ENCODE results near the gene FAM89A.

DNA sequence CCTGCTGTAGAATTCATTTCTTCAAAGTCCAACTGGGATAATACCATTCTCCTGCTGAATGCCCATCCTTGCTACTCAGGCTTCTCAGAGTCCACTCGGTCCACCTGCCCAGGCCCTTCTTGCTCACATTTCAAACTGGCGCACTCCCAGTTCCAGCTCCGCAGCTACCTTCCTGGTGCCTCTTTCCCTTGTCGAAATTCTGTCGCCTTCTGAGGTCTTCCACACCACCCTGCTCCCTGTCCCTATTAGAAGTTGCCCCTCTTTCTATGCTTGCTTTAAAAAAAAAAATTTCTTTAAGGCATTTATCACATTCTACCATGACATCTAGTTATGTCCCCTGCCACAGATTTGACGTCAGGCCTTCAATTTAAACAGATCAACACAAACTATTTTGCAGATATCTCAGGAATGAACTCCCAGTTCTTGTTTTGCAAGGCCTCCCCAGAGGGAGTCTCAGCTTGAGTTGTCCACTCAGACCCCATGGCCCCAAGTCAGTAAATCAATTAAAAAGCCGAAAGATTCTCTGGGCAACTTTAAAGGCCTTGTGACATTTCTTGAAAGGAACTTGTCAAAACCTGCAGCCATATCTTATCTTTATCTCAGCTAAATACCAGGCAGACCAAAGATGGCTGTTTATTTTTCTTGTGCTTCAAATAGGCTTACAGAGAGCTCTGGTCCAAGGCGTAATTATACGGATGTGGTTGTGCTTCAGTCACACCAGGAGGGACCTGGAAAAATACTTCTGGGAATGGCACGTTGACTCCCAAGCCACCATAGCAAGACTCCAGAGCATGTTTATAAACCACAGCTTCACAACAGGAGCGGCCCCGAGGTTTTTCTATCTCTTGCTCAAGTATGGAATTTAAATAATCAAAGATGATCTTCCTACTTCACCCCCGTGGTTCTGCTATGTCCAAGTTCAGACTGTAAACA lies 2.2 kb downstream of the FAM89A start:
- TF ChIP-seq, protein P1, sequence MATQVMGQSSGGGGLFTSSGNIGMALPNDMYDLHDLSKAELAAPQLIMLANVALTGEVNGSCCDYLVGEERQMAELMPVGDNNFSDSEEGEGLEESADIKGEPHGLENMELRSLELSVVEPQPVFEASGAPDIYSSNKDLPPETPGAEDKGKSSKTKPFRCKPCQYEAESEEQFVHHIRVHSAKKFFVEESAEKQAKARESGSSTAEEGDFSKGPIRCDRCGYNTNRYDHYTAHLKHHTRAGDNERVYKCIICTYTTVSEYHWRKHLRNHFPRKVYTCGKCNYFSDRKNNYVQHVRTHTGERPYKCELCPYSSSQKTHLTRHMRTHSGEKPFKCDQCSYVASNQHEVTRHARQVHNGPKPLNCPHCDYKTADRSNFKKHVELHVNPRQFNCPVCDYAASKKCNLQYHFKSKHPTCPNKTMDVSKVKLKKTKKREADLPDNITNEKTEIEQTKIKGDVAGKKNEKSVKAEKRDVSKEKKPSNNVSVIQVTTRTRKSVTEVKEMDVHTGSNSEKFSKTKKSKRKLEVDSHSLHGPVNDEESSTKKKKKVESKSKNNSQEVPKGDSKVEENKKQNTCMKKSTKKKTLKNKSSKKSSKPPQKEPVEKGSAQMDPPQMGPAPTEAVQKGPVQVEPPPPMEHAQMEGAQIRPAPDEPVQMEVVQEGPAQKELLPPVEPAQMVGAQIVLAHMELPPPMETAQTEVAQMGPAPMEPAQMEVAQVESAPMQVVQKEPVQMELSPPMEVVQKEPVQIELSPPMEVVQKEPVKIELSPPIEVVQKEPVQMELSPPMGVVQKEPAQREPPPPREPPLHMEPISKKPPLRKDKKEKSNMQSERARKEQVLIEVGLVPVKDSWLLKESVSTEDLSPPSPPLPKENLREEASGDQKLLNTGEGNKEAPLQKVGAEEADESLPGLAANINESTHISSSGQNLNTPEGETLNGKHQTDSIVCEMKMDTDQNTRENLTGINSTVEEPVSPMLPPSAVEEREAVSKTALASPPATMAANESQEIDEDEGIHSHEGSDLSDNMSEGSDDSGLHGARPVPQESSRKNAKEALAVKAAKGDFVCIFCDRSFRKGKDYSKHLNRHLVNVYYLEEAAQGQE (IDR thresholded peaks at IDR 0.05; ENCODE audit: insufficient read depth in 1 of 2, low read depth in 2 of 2, low read length in 2 of 2) = no peak
- no peak for TF ChIP-seq SIN3A (IDR thresholded peaks at IDR 0.05; ENCODE audit: borderline replicate concordance, insufficient read depth, low read length)
- no peak for TF ChIP-seq TAF1 (IDR thresholded peaks at IDR 0.05; ENCODE audit: borderline replicate concordance, insufficient read depth, low read length)
- no peak for TF ChIP-seq POLR2AphosphoS5 (IDR thresholded peaks at IDR 0.05; ENCODE audit: low read depth, low read length)
- TF ChIP-seq FOXP2 (optimal IDR thresholded peaks at IDR 0.05; ENCODE audit: borderline replicate concordance, extremely low read depth, extremely low read length, insufficient read depth) = no peak

Measured in PFSK-1 (cell line).